ENCODE measurements around the gene EP400.

DNA sequence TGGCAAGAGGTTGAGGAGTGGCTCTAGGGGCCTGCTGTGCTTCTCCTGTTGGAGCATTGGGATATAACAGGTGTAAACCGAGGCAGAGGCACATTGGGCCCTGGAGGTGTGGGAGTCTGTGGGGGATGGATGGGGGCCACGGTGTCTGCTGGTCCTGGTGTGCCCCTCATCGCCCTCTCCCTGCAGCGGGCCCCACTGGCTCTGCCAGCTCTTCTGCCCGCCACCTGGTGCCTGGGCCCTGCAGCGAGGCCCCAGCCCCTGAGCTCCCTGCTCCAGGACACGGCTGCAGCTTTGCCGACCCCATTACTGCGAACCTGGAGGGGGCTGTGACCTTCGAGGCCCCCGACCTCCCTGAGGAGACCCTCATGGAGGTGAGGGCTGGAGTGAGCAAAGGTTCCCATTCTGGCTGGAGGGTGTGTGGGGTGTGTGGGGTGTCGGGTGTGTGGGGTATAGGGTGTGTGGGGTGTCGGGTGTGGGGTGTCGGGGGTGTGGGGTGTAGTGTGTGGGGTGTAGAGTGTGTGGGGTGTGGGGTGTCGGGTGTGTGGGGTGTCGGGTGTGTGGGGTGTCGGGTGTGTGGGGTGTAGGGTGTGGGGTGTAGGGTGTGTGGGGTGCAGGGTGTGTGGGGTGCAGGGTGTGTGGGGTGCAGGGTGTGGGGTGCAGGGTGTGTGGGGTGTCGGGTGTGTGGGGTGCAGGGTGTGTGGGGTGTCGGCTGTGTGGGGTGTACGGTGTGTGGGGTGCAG, 31.3 kb upstream of the EP400 start:
- TF ChIP-seq POLR2AphosphoS5 (IDR thresholded peaks at IDR 0.05; ENCODE audit: low read depth, low read length), result no peak
- TF ChIP-seq POLR2A (IDR thresholded peaks at IDR 0.05; ENCODE audit: low read depth, low read length), result no peak
